Measurements from ENCODE around the gene MYO1F.

GRCh38 chr19:8580710-8581281, 3.6 kb upstream of the MYO1F start:
- TF ChIP-seq CTCF (IDR thresholded peaks at IDR 0.05) = peak in 1 of 3 donors; percentile 92
- TF ChIP-seq POLR2A (IDR thresholded peaks at IDR 0.05) = no peak

All from lower leg skin (tissue), 3 donors.